GM21423 (cell line): ENCODE measurements around the gene TIMM22.

Experiments
- ATAC-seq: cut with Tn5 transposase; IDR thresholded peaks from one replicate; pipeline ENCODE4 v1.9.1; 2021; ENCODE audit warnings: mild to moderate bottlenecking, moderate library complexity; ENCODE audit not compliant: unreplicated experiment

The TIMM22 gene

DNA sequence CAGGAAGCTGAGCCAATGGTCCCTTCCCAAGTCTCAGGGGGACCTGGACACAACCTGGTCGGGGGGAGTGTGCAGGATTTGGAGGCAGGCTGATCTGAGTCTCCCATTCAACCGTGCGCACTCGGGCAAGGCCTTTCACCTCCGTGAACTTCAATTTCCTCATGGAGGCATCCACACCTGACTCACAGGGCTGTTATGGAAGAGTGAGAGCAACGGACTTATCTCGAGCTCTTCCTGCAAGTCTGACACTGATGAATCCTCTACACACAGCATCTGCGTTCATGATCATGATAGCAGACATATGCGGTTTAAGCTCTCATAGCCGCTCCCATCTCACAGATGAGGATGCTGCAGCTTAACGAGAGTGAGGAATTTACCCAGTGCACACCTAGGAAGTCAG lies 21.6 kb downstream of the TIMM22 start:
- no peak for ATAC-seq

DNA sequence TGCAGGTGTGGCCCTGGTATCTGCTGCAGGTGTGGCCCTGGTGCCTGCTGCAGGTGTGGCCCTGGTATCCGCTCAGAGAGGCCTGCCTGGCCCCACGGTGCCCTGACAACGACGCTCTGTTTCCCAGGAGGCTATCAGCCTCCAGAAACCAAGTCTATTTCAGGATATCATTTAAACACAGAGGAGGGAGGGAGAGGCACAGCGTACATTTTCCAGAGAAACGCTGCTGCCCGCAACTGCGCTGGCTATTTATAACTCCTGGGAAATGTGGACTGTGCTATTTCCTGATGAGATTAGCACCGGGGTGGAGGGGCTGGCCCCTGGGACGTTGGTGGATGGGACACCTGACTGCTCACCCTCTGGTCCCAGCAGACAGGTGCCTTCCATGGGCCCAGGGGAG lies 22.5 kb downstream of the TIMM22 start:
- ATAC-seq = no peak

DNA sequence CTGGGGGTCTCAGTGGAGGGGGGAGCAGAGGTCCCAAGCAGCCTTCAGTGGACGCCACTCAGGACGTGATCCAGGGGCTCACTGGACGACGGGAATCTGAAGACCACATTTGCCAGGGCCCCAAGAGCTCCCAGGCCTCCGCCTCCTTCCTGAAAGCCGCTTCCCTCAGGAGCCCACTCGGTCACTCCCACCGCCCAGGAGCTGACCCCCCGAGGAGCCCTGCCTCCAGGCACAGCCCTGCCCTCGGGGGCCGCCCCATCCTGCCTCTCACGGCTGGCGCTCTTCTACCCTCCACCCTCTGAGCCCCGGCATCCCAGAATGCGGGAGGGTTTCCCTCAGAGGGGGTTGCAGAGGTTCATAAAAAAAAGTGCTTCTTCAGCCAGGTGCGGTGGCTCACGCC lies 24.2 kb downstream of the TIMM22 start:
- no peak for ATAC-seq

DNA sequence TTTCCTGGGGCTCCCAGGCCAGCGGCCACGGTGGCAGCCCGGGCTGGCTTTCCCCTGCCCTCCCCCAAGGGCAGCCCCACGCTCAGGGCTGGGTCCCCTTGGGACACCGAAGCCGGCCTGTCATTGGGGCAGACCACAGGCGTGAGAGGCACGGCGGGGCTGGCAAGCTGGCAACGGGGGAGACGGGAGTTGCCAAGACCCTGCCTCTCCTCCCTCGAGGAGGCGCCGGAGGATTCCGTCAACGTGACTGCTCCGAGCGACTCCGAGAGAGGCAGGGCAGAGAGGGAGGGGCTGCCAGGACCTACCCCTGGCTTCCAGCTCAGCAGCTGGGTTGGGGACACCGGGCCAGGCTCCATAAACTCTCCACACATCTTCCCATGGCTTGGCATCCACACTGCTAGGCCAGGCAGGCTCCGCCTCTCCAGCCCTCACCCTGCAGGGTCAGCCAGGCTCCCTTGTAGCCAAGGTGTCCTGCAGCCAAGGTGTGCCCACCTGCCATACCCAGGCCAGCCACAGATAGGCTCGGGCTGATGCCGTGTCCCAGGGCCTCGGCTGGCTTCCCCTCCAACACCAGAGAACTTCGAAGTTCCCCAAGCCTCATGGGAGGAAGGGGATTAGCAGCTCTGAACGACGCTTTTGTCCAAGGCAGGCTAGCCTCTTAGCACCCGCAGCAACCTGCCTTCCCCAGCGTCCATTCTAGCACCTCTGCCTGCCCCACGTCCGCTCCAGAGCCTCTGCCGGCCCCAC lies 25.5 kb downstream of the TIMM22 start:
- ATAC-seq = no peak

DNA sequence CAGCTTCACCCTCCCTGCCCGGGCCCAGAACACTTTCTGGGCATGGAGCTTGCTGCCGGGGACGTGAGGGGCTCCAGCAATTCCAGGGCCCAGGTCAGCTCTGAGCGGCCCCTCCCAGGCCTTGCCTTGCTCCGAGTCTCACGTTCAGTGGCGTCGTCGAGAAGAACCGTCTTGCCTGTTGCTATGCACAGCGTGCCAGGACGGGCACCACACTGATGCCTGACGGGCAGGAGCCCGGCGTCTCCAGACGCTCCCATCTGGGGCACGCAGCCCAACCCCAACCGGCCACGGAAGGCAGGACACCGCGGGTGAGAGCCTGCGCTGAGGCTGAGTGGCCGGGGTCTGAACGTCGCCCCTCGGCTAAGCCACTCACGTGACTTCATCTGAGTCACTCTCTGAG lies 27.1 kb downstream of the TIMM22 start:
- no peak for ATAC-seq

DNA sequence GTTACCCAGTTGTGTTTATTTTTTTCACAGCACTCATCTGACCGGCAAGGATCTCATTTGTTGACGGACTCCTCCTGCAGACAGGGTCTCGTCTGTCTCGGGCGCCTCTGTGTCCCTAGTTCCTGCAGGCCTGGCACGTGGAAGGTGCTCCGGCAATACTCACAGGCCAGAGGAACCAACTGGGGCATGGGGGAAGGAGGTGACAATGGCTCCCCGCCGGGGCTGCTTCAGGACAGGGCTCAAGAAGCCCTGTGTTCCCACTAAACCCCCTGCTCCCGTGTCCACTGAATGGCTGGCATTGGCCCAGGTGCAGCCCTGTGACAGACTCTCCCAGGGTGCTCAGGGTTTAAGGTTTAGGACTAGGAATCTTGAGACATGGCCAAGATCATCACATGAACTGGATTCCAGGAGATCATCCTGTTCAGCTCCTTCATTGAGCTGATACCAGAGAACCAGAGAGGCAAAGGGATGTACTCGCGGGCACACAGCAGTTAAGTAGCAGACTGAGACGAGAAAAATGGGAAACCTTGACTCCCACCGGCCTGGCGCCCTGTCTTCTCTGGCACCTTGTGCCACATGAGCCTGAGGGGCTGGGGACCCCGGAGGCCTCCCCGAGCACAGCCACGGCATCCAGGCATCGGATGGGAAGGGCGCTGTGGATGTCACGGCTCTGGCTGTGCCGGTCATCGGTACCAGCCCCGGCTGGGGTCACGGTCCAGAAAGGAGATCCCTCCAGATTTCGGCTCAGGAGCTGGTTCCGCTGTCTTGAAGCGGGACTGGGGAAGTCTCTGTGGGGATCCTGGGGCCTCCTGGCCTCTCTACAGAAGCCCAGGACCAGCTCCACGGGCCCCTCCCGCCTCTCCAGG lies 29.0 kb downstream of the TIMM22 start:
- no peak for ATAC-seq

DNA sequence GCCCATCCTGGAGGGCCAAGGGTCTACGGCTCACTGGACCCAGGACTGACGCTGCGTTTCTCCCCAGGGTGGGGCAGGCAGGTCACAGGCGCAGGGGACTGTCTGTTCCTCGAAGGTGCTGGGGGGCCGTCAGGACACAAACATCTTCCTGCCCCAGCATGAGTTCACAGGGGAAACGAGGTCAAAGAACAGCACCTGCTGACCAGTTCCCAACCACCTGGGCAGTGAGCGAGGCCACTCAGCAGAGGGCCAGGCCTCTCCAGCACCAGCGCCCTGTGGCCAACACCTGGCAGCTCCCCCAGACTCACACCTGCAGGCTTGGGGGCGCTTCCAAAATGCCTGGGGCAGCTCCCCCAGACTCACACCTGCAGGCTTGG lies 29.7 kb downstream of the TIMM22 start:
- ATAC-seq = no peak

DNA sequence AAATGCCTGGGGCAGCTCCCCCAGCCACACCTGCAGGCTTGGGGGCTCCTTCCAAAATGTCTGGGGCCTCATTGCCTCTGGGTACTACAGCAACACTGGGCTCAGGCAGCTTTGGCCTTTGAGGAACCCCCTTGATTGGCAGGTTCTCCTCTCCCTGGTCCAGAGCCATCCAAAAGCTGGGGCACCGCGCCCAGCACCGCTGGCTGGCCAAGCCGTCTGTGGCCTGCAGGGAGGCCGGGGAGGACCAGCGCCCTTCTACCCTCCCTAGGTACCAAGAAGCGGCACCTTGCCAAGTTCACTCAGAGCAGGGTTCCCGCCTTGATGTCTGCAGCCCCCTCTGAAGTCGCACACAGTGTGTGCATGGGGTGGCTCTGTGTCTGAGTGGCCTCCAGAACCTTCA lies 30.1 kb downstream of the TIMM22 start:
- no peak for ATAC-seq

DNA sequence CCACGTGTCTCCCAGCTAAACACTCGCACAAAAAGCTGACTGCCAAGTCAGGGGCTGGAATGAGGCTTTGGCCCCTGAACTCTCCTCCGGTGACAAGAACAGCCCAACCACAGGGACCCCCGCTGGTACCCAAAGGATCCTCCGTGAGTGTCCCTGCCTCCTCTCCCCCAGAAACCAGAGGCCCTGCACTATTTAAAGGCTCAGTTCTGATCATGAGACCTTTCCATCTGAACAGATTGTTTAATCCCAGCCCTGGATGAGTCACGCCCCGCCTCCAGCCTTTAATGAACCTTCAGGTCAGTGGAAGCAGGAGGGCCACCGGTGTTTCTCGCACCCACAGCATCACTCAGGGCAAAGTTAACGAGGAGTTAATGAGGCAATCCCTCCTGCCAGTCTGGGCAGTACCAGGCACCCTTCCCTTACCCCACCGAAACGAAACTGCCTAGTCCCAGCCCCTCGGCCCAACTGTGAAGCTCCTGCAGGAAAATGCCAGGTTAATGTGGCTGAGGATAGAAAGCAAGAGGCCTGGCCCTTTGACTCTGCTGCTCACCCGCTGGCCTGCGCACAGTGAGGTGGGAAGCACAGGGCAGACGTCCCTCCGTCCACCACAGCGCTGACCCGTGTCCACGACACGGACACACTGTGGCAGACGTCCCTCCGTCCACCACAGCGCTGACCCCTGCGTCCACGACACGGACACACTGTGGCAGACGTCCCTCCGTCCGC lies 32.4 kb downstream of the TIMM22 start:
- ATAC-seq = no peak

DNA sequence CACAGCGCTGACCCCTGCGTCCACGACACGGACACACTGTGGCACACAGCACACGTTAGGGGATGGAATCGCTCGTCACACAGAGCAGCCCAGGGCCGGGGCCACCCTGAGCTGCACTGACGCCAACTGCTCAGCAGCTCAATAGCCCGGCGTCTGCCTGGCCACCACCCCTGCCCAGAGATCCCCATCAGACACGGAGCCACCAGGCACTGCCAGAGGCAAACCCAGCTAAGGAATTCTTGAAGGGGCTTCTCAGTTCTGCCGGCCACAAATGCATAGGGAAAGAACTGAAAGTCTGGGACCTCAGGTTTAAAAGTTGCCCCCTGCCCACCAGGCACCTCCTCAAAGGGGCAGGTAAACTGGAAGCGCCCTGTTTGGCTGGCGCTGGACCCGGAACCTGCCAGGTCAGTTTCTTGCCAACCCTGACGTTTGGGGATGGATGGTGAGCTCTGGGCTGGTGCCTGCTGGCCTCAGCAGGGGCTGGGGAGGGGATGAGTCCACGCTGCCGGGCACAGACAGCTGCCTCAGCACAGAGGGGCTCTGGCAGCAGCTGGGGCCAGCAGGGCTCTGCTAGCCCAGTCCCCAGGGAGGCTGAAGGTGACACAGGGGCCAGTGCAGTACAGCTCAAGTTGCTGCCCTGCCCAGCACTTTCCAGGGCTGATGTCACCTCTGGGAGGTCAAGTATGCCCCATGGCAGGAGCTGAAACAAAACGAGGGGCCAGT lies 33.2 kb downstream of the TIMM22 start:
- ATAC-seq = no peak

DNA sequence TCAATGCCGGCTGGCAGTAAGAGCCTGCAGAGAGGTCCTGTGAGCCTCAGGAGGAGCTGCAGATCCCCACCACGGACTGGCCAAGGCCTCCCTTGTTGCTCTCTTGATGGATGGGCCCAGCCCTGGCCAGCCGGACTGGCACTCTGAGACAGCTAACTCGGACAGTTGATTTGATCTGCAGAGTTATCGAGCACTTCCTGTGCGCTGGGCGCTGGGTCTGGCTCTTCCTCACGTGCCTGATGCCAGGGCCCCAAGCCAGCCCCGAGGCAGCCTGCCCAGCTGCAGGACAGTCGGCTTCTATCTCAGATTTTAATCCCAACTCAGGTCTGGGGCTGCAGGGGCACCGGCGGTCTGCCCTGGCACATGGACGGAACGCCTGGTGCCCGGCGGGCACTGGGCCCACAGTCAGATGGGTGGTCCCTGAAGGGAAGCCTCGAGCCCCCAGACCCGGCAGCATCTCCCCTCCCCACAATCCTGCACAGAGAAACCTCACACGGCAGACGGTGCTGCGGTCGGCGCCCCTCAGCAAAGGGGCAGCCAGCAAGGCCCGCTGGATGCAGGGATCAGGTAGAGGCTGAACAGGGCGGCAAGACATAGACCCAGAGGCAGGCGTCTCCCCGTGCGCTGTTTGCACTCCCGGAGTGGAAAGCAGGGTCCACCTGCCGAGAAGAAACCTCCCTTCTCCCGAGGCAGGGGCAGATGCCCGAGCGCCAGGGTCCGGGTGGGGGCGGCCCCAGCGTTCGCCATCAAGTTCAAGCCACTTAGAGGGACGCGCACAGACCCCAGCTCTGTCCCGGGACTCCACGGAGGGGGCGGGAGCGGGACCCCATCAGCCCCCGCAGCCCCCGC lies 34.0 kb downstream of the TIMM22 start:
- ATAC-seq = no peak

DNA sequence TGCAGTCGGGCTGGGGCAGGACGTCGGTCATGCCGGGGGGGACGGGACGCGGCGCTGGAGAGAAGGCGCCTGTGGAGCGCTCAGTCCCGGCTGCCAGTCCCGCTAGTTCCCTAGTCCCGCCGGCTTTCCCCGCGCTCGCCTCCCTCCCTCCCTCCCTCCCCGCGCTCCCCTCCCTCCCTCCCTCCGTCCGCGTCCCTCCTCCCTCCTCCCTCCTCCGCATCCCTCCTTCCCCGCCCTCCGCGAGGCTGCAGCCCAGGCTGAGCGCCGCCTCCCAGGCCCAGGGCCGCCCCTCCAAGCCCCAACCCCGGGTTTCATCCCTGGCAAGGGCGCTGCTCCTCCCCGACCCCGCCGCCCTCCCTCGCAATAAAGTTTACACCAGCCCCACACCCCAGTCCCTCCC lies 34.8 kb downstream of the TIMM22 start:
- ATAC-seq = no peak

DNA sequence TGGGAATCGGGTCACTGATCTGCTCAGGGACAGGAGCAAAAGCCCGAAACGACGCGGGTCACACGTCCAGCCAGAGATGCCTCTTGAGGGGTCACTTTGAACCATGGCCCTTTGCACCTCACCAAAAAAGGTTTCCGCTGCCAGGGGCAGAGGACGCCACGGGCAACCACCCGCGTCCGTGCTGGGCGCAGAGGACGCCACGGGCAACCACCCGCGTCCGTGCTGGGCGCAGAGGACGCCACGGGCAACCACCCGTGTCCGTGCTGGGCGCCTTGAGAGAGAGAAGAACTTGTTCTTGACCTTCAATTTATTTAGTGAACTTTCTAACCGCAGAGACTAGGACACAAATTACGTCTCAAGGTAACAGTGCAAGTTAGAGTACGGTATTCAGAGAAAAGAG lies 35.5 kb downstream of the TIMM22 start:
- no peak for ATAC-seq

DNA sequence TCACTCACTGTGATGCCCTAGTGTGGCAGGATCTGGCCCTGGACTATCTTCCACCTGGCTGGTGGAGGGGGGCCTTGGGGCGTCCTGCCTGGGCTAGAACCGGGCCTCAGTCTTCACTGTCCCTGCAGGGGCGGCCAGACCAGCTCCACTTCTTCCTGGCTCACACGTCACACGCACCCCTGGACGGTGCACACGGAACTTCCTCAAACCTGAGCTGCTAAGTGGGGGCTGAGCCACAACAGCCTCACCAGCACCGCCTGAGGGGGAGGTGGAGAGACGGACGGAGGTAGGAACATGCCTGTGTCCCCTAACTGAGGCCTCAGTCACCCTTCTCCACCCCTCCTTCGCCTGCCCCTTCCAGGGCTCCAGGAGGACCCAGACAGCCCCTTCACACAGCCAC lies 36.6 kb downstream of the TIMM22 start:
- no peak for ATAC-seq

DNA sequence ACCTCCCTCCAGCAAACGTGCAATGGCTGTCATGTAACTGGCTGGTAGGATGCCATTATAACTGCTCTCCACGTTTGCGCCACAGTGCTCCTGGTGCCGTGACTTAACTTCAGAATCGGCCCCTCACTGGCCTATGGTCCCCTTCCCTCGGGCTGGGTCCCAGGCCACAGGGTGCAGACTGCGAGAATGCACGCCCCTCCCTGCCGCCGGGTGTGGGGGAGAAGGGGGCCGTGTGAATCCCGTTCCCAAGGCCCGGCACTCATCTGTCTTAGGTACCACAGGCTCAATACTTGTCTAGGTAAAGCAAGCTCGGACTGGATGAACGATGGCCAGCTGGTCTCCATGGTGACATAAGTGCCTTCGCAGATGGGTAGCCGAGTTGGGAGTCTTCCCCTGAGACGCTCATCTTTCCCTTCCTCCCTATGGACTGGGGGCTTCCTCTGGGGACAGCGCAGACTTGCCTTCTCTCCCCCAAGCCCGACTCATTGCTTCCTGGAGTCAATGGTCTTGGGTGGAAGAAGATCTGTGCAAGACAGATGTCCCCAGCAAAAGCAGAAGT lies 37.8 kb downstream of the TIMM22 start:
- ATAC-seq = no peak

DNA sequence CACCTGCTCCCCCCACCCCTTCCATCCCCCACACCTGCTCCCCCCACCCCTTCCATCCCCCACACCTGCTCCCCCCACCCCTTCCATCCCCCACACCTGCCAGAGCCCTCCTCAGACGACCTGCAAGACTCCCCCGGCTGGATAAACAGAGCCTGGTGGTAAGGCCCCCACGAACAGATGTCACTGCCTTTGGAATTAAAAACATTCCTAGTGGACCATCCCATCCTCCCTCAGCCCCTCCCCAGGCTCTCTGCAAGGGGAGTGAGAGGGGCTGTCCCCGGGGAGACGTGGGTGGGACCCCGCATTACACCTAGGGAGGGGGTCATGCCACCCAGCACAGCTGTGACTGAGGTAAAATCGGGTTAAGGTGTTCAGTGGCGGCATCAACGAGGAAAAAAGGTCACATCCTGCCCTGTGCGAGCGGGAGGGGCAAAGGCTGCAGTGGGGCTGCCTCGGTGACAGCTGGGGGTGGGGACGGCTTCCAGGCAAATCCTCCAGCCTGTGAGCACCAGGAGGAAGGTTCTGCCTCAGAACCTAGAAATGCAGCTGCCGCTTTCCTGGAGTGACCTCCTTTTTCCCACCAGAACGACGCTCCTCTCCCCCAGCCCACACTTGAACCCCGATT lies 38.7 kb downstream of the TIMM22 start:
- no peak for ATAC-seq

DNA sequence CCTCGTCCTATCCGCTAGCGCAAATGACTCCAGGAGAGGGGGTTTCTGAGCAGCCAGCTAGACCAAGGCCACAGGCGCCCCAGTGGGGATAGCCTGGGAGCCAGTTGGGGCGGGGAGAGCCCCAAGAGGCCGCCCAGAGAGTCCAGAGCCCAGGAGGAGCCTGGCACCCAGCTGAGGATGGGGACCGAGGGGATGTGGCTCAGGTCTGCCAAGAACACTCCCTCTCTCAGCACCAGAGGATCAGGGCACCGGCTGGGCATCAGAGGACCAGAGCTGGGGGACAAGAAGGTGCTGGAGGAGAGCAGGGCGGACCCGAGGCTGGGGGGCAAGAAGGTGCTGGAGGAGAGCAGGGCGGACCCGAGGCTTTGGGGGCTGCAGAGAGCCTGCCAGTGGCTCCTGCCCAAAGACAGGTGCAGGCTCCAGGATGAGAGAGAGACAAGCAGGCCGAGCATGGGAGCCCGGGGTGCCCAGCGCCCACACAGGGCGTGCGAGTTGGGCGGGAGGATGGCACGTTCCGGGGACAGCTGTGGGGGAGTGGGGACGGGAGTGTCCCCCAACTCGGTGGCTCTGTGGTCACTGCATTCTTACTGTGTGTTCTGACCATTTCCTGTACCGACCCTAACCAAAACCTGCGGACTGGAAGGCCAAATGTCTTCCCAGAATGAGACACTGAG lies 39.4 kb downstream of the TIMM22 start:
- no peak for ATAC-seq

DNA sequence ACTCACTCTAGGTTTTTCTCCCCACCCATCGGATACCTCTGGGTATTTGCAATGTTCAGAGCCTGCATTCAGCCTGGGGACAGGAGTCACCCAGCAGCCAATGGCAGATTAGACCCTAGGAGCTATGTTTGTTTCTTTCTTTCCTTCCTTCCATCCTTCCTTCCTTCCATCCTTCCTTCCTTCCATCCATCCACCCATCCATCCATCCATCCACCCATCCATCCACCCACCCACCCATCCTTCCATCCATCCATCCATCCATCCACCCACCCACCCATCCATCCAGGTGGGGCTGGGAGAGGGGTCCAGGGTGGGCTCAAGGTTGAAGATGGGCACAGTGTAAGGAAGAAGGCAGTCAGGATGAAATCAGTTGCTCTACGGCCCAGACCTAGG lies 39.9 kb downstream of the TIMM22 start:
- no peak for ATAC-seq
